Measurements from ENCODE around the gene MAL. TPM values are rescaled to one million over a fixed set of nuclear protein-coding genes. Genes with fewer than 3 reads are reported as not detected.

The MAL gene
- total and polyA plus RNA-seq, 2 of the 8 experiments (the other 6 are each of a cell fraction or from before 2014, with no cell fraction given), result not detected

DNA sequence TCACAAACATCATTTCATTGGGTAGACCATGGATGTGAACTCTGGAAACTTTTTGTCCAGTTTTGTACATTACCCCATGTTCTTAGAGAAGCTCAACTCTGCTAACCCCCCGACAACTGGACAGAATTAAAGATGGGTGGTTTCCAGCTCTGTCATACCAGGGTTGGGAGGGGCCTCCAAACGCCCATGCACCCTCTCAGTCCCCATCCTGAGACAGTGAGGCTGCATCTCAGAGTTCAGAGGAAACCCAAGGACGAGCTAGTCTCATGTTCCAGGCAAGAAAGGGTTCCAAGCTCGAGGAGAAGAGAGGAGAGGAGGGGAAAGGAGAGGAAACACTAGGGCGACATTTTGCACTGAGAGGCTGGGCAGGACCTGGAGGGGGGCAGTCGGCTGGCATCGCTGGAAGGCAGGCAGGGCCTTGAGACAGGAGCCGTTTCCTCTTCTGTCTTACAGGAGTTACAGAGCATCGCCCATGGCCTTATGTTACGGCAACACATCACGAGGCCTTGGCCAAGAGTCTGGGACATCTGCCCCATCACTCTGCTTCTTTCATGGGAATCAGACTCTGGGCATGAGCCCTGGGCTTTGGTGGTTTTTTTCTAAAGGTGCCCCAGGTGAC, 16.4 kb downstream of the MAL start:
- Histone ChIP-seq H3K79me1 (ENCODE audit: low read depth, low read length) (no peaks in the 10 kb centered on the region; the same call in 1 of the 2 replicates), H3K27me3 (replicated peaks in 1 of 4; ENCODE audit: control insufficient read depth in 3 of 4, extremely low read depth in 1 of 4, insufficient read depth in 3 of 4, low read length in 3 of 4) (no peaks in the 10 kb centered on the region), H3K4me2 (ENCODE audit: insufficient read depth in 1 of 2, low read depth in 2 of 2, low read length in 2 of 2) (no peak overlapping the region), H3K14ac (ENCODE audit: insufficient read length) (no peak overlapping the region), H2BK20ac (ENCODE audit: low read length) (no peak overlapping the region), H2AFZ (ENCODE audit: low read length) (no peak overlapping the region), H3K23ac (ENCODE audit: insufficient read length) (no peak overlapping the region), H3K4me1 (replicated peaks in 1 of 4; ENCODE audit: control insufficient read depth in 3 of 4, insufficient read depth in 4 of 4, low read length in 3 of 4) (no peaks in the 10 kb centered on the region; a peak in 1 of 7 replicates), H3K4me3 (ENCODE audit: extremely low read depth in 1 of 4, insufficient read depth in 2 of 4, low read depth in 3 of 4, low read length in 4 of 4) (no peak overlapping the region), H2BK5ac (ENCODE audit: low read depth, low read length) (no peak overlapping the region), H4K8ac (ENCODE audit: extremely low read depth, insufficient read depth, low read length) (no peak overlapping the region), H2BK12ac (ENCODE audit: low read depth, low read length) (no peak overlapping the region), H3K36me3 (ENCODE audit: control insufficient read depth in 2 of 4, insufficient read depth in 4 of 4, low read length in 3 of 4) (no peaks in the 10 kb centered on the region), H4K91ac (replicated peaks; ENCODE audit: insufficient read length, low read length) (no peak overlapping the region), H2BK15ac (ENCODE audit: low read length) (no peak overlapping the region), H3K9ac (replicated peaks in 1 of 4; ENCODE audit: extremely low read depth in 1 of 4, low read depth in 3 of 4, low read length in 3 of 4) (no peak overlapping the region), H3K23me2 (ENCODE audit: low read depth, low read length) (peaks cover 2% of the 10 kb centered on the region; the same call in 1 of the 2 replicates), H3K27ac (ENCODE audit: low read depth, low read length) (no peak overlapping the region), H3K79me2 (ENCODE audit: control insufficient read depth in 1 of 2, insufficient read depth in 2 of 2, low read length in 2 of 2) (no peaks in the 10 kb centered on the region), H3K56ac (replicated peaks; ENCODE audit: insufficient read length, low read depth, low read length) (no peak overlapping the region), H3K9me3 (ENCODE audit: insufficient read depth in 2 of 2, low read depth in 1 of 2, low read length in 1 of 2) (peaks cover 90 to 96% of the 10 kb centered on the region in 2 experiments), H3K18ac (ENCODE audit: extremely low read depth, low read length) (no peak overlapping the region), H2AK5ac (ENCODE audit: low read depth, low read length) (no peak overlapping the region), H4K5ac (ENCODE audit: insufficient read length, low read depth, low read length) (no peak overlapping the region), H2BK120ac (replicated peaks; ENCODE audit: low read depth, low read length) (no peak overlapping the region), H3K4ac (replicated peaks; ENCODE audit: insufficient read length, low read depth, low read length) (no peak overlapping the region), H4K20me1 (replicated peaks in 1 of 2; ENCODE audit: control insufficient read depth in 1 of 2, insufficient read depth in 2 of 2, low read length in 2 of 2) (no peaks in the 10 kb centered on the region)
- no peak for FAIRE-seq
- no peak for DNase-seq (ENCODE audit: low read depth in 1 of 2, low spot score in 2 of 2)
- WGBS, 2 experiments (ENCODE audit: extremely low coverage in 1 of 2, insufficient coverage in 1 of 2, insufficient read length in 1 of 2, insufficient replicate concordance in 2 of 2, low coverage in 1 of 2, low lambda C conversion rate in 2 of 2, missing lambda C conversion rate in 1 of 2), result 79% methylated on average over 11 of the region's 11 CpGs; no CpG with 5 or more reads in 1 of the 2 experiments
- ChIA-PET CTCF (ENCODE audit: partially characterized antibody) (no interaction called here), POLR2A (ENCODE audit: partially characterized antibody) (no interaction called here)
- no peak for TF ChIP-seq SP1 (IDR thresholded peaks at IDR 0.05; ENCODE audit: low read depth, low read length)
- no peak for TF ChIP-seq CREB1 (IDR thresholded peaks at IDR 0.05)
- TF ChIP-seq POLR2A (IDR thresholded peaks at IDR 0.05; ENCODE audit: control extremely low read depth in 1 of 2, low read depth in 2 of 2, low read length in 2 of 2), result no peak
- no peak for TF ChIP-seq TCF12 (IDR thresholded peaks at IDR 0.05; ENCODE audit: low read depth, low read length)

Data from H1 (cell line).